Spinal cord (tissue), 10 donors: Measurements from ENCODE around the gene TADA2A. TPM values are rescaled to one million over a fixed set of nuclear protein-coding genes. Genes with fewer than 3 reads are reported as not detected.

Experiments
- DNase-seq, 6 donors: peaks; one replicate each; pipeline versions ENCODE4 v3.0.0 to v3.0.0-alpha.2; 2013 to 2015; ENCODE audit warnings: low spot score in 6 of 6, low read depth in 4 of 6
- H3K27ac ChIP-seq: one replicate; pipeline ENCODE4 v1.5.1; 2013; ENCODE audit warnings: low read depth, low read length, control low read depth
- H3K27me3 ChIP-seq: one replicate; pipeline ENCODE4 v1.6.1; 2013; ENCODE audit warnings: low read length; ENCODE audit not compliant: control insufficient read depth, insufficient read depth
- H3K36me3 ChIP-seq: one replicate; pipeline ENCODE4 v1.6.1; 2013; ENCODE audit warnings: low read length; ENCODE audit not compliant: control insufficient read depth, insufficient read depth
- H3K4me1 ChIP-seq: one replicate; pipeline ENCODE4 v1.6.1; 2013; ENCODE audit warnings: low read length; ENCODE audit not compliant: control insufficient read depth, insufficient read depth
- H3K4me3 ChIP-seq: one replicate; pipeline ENCODE4 v1.5.1; 2013; ENCODE audit warnings: low read depth, low read length, control low read depth
- H3K9me3 ChIP-seq: one replicate; pipeline ENCODE4 v1.6.1; 2013; ENCODE audit warnings: low read length; ENCODE audit not compliant: control insufficient read depth, insufficient read depth
- WGBS: methylation state at CpG from one replicate; pipeline ENCODE4 v1.1.5; 2013; ENCODE audit warnings: missing lambda C conversion rate; ENCODE audit not compliant: insufficient coverage; 5-methylcytosine and 5-hydroxymethylcytosine counted together
- polyA plus RNA-seq, 2 donors: library from polyadenylated mRNA; unstranded; fragments of 120-200 nt; gene quantifications; one replicate each; pipeline ENCODE4 v1.2.1, GENCODE V29; 2013; ENCODE audit not compliant: insufficient read length in 2 of 2
- total RNA-seq, 2 donors: library from RNA; depleted of rRNA in 1 of 2; stranded (reverse); fragments of 120-200 nt in 1 of 2; fragments of >200 nt in 1 of 2; gene quantifications; one replicate each; pipeline versions ENCODE4 v1.2.3 to v1.2.4, GENCODE V29; 2013 to 2014
- donor health status: healthy.

TADA2A gene
- total and polyA plus RNA-seq, 4 donors: 24.8 to 40.0 (median 28.5) TPM

DNA sequence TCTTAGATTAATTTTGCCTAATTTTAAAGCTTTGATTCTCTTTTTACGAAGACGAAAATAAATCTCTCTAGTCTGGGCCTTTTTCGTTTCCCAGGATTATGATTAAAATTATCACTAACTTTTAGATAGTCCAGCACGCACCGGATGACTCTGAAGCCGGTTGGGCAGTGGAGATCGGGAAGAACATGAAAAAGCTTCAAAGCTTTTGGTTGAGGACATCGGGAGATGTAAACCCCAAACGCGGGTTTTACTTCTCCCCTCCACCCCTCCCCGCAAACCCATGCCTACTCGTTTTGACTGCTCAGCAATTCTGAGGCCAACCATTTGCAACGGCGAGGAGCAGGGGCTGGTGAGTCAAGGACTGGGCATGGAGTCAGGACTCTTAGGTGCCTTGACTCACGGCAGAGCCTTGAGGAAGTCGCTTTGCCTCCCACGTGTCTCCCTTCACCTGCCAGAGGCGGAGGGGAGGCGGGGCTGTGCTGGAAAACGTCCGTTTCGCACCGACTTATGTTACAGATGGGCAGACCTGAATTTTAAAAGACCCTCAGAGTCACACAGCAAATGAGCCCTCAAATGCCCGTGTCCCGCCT, 82.0 kb downstream of the TADA2A start:
- Histone ChIP-seq H3K27ac (peak overlapping the region; percentile 69), H3K9me3 (no peaks in the 10 kb centered on the region), H3K4me3 (peak overlapping the region; percentile 82), H3K36me3 (no peaks in the 10 kb centered on the region), H3K27me3 (no peaks in the 10 kb centered on the region), H3K4me1 (peaks cover 17% of the 10 kb centered on the region)
- WGBS: 0% methylated on average over 18 of the region's 25 CpGs
- peak in 2 of 6 donors; percentile 63 to 78 for DNase-seq

DNA sequence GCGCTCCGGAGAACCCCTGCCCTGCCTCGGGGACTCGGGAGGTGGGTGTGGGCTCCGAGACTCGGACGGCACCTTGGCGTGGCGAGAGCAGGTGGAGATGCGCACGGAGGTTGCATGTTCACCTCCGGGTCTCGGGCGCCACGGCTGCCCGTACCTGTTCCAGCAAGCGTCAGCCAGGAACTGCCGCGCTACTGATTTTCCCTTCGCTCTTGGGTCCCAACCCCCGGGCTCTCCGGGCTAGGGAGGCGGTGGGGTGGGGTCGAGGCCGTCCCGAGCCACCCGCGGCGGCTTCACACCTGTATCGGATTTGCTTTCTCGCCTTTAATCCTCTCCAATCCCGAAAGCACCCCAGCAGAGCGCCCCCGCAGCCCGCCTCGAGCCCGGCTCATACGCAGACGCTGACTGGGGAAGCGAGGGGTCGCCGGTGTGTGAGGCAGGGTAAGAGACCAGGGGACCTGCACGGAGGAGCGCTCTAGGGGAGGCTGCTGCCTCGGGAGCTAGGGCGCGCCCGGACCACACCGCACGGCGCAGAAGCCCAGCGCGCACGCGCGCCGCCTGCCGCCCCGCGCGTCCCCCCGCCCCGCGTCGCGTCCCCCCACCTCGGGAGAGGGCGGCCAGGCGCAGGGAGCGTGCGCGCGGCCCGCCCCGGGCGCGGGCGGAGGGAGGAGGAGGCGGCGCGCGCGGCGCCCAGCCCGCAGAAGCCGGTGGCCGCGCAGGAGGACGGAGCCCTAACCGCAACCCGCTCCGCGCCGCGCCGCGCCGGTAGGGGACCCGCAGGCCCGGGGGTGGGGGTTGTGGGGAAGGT, 82.7 kb downstream of the TADA2A start, which contains the start of gene DUSP14:
Gene DUSP14, plus strand, starts transcription at position 695 of the 805 bp plus-strand sequence. CDS start 22,382 bp downstream, outside the sequence.
- Histone ChIP-seq H3K27me3 (no peaks in the 10 kb centered on the region), H3K4me1 (peaks cover 17% of the 10 kb centered on the region), H3K9me3 (no peaks in the 10 kb centered on the region), H3K36me3 (no peaks in the 10 kb centered on the region), H3K27ac (peak within 1 kb of the TSS; percentile 69), H3K4me3 (peak within 1 kb of the TSS; percentile 82)
- DNase-seq: peak in 5 of 6 donors; percentile 76 to 96 (median 84)
- under 1% methylated on average over 76 of the region's 100 CpGs for WGBS

DNA sequence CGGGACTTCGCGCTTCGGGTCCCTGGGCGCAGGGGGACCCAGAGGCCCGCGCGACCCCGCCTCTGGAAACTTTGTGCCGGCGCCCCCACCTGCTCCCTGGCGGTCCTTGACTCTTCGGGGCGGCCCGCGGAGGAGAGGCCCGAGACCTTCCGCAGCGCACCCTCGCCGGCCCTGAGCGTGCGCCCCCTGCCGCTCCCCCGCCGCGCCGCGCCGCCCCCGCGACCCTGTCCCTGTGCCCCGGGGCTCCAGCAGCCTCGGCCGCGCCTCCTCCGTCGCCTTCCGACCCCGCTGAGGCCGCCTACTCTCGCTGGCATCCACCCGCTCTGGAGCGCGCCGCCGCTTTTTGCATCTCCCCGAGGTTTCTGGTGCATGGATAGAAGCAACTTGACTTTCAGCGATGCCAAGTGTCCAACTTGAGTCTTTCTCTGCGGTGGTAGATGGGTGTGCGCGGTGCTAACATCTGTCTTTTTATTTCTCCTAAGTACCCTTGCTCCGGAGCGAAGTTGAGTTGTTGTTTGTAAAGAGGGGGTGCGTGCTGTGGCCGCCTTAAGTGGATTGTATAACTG, 83.4 kb downstream of the TADA2A start:
- H3K27ac ChIP-seq: peak overlapping the region; percentile 9
- peak overlapping the region; percentile 37 for H3K4me3 ChIP-seq
- under 1% methylated on average over 48 of the region's 56 CpGs for WGBS
- H3K4me1 ChIP-seq: peaks cover 17% of the 10 kb centered on the region
- peak in 2 of 6 donors; percentile 77 to 81 for DNase-seq
- no peaks in the 10 kb centered on the region for H3K9me3 ChIP-seq
- H3K27me3 ChIP-seq: no peaks in the 10 kb centered on the region
- H3K36me3 ChIP-seq: no peaks in the 10 kb centered on the region

GRCh38 chr17:37490638-37491614, 84.2 kb downstream of the TADA2A start:
- WGBS: 11% methylated on average over 10 of the region's 24 CpGs
- H3K4me3 ChIP-seq: peak overlapping the region; percentile 37
- peak overlapping the region; percentile 9 for H3K27ac ChIP-seq
- no peaks in the 10 kb centered on the region for H3K27me3 ChIP-seq
- H3K4me1 ChIP-seq: peaks cover 17% of the 10 kb centered on the region
- peak in 1 of 6 donors; percentile 48 for DNase-seq
- no peaks in the 10 kb centered on the region for H3K36me3 ChIP-seq
- no peaks in the 10 kb centered on the region for H3K9me3 ChIP-seq

GRCh38 chr17:37492167-37492566, 85.5 kb downstream of the TADA2A start:
- no peak for DNase-seq
- Histone ChIP-seq H3K36me3 (no peaks in the 10 kb centered on the region), H3K27me3 (no peaks in the 10 kb centered on the region), H3K4me3 (no peak overlapping the region), H3K27ac (no peak overlapping the region), H3K4me1 (peaks cover 17% of the 10 kb centered on the region), H3K9me3 (no peaks in the 10 kb centered on the region)
- WGBS: no CpG with 5 or more reads among the region's 4 CpGs

GRCh38 chr17:37493249-37494027, 86.8 kb downstream of the TADA2A start:
- no peaks in the 10 kb centered on the region for H3K27me3 ChIP-seq
- DNase-seq: no peak
- H3K27ac ChIP-seq: no peak overlapping the region
- H3K4me1 ChIP-seq: peaks cover 17% of the 10 kb centered on the region
- no CpG with 5 or more reads among the region's 2 CpGs for WGBS
- H3K9me3 ChIP-seq: no peaks in the 10 kb centered on the region
- H3K36me3 ChIP-seq: no peaks in the 10 kb centered on the region
- no peak overlapping the region for H3K4me3 ChIP-seq

DNA sequence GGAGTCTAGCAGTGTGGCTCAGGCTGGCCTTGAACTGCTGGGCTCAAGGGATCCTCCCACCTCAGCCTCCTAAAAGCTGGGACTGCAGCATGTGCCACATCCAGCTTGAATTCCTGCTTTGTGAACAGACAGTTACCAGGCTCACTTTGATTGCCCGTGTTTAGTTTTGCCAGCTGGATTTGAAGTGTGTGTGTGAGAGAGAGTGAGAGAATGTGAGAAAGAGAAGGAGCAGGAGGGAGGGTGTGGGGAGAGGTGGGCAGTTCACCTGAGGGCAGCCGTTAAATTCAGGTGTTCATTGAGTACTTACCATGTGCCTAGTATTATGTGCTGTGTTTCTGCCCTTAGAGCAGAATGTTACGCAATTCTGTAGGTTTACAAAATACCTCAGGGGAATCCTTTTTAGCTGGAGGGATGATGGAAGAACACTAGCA, 87.7 kb downstream of the TADA2A start:
- Histone ChIP-seq H3K27me3 (no peaks in the 10 kb centered on the region), H3K27ac (no peak overlapping the region), H3K4me3 (no peak overlapping the region), H3K9me3 (no peaks in the 10 kb centered on the region), H3K4me1 (peaks cover 7% of the 10 kb centered on the region), H3K36me3 (no peaks in the 10 kb centered on the region)
- 59% methylated on average over 2 of the region's 3 CpGs for WGBS
- DNase-seq: no peak

GRCh38 chr17:37494971-37495370, 88.3 kb downstream of the TADA2A start:
- H3K36me3 ChIP-seq: no peaks in the 10 kb centered on the region
- no peak overlapping the region for H3K27ac ChIP-seq
- H3K27me3 ChIP-seq: no peaks in the 10 kb centered on the region
- WGBS: 46% methylated on average over 7 of the region's 8 CpGs
- no peaks in the 10 kb centered on the region for H3K9me3 ChIP-seq
- no peak overlapping the region for H3K4me3 ChIP-seq
- peaks cover 7% of the 10 kb centered on the region for H3K4me1 ChIP-seq
- DNase-seq: no peak
